ENCODE results near the gene SRGAP3.

Gene SRGAP3

GRCh38 chr3:9139366-9139765 is 110.1 kb downstream of the SRGAP3 start:
- no peak for DNase-seq

- DNase-seq = no peak
These were observed 111.8 kb downstream of the SRGAP3 start for GRCh38 chr3:9137676-9138075.

GRCh38 chr3:9136746-9137465 is 112.5 kb downstream of the SRGAP3 start:
- DNase-seq = no peak

- DNase-seq = no peak
These were observed 113.4 kb downstream of the SRGAP3 start for GRCh38 chr3:9135930-9136525.

GRCh38 chr3:9135526-9135925 is 113.9 kb downstream of the SRGAP3 start:
- no peak for DNase-seq

GRCh38 chr3:9133656-9134055 is 115.8 kb downstream of the SRGAP3 start:
- DNase-seq = no peak

GRCh38 chr3:9130345-9131305 is 118.8 kb downstream of the SRGAP3 start:
- no peak for DNase-seq

GRCh38 chr3:9129365-9129764 is 120.1 kb downstream of the SRGAP3 start:
- DNase-seq = no peak

GRCh38 chr3:9125278-9125951 is 124.0 kb downstream of the SRGAP3 start:
- no peak for DNase-seq

GRCh38 chr3:9124730-9125129 is 124.7 kb downstream of the SRGAP3 start:
- DNase-seq = no peak

GRCh38 chr3:9123840-9124239 is 125.6 kb downstream of the SRGAP3 start:
- no peak for DNase-seq

- DNase-seq = no peak
These were observed 126.6 kb downstream of the SRGAP3 start for GRCh38 chr3:9122732-9123364.

GRCh38 chr3:9121366-9122001 is 128.0 kb downstream of the SRGAP3 start:
- no peak for DNase-seq

GRCh38 chr3:9119331-9119730 is 130.1 kb downstream of the SRGAP3 start:
- DNase-seq = no peak

- DNase-seq = no peak
These were observed 131.2 kb downstream of the SRGAP3 start for GRCh38 chr3:9118222-9118621.

- no peak for DNase-seq
These were observed 132.2 kb downstream of the SRGAP3 start for GRCh38 chr3:9117220-9117619.

GRCh38 chr3:9116336-9116735 is 133.1 kb downstream of the SRGAP3 start:
- DNase-seq = no peak

GRCh38 chr3:9115336-9115735 is 134.1 kb downstream of the SRGAP3 start:
- DNase-seq = no peak

- no peak for DNase-seq
These were observed 136.4 kb downstream of the SRGAP3 start for GRCh38 chr3:9113040-9113439.

GRCh38 chr3:9111866-9112265 is 137.6 kb downstream of the SRGAP3 start:
- DNase-seq = no peak

GRCh38 chr3:9111417-9111816 is 138.0 kb downstream of the SRGAP3 start:
- DNase-seq = no peak

- DNase-seq = no peak
These were observed 138.6 kb downstream of the SRGAP3 start for GRCh38 chr3:9110802-9111201.

Data from T-helper 1 cell (primary cell).